NCI-H2081 (cell line): ENCODE results near the gene CHMP4A.

Experiments used
- DNase-seq, 2 experiments: peaks; one replicate each; lab custom pipeline; 2025; lab: John Stamatoyannopoulos, UW

The CHMP4A gene

DNA sequence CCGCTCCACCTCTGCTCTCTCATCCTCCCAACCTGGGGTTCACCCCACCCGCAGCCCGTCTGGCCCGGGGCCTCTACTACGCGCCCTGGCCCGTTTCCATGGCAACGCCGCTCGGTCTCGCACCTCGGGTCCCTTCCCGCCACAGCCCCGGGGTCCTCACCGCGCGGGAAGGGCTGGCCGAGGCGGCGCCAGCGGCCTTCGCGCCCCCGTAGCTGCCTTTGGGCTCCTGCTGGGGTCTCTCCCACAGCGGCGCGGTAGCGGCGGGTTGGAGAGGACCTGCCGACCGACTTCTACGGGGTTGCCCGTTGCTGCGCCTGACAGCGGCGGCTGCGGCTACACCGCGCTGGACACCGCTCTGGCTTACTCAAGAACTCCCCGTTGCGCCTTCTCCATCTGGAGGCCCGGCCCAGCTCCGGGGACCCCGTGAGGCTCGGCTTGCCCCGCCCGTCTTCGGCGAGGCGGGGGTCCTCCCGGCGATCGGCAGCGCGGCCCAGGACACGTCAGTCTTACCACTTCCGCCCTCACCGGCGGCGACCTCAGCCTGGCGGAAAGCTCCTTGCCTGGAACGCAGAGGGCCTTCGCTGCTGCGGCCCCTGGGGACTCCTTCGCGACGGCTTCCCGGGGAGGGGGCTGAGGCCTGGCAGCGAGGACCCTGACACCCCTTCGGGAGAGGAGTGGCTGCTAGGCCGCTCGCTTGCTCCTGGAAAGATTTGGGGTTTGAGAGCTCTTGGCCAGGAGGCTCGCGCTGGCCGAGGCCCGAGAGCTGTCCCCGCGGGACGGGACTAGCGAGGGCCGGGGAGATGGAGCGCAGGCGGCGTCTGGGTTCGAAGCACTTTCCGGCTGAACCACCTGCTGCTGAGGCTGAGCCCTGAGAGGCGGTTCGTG lies 17.9 kb downstream of the CHMP4A start, which contains the start of gene TM9SF1:
Gene TM9SF1, minus strand, starts transcription at position 256 of the 885 bp plus-strand sequence. CDS start 422 bp downstream, outside the sequence.
- peak; percentile 72 to 82 for DNase-seq

DNA sequence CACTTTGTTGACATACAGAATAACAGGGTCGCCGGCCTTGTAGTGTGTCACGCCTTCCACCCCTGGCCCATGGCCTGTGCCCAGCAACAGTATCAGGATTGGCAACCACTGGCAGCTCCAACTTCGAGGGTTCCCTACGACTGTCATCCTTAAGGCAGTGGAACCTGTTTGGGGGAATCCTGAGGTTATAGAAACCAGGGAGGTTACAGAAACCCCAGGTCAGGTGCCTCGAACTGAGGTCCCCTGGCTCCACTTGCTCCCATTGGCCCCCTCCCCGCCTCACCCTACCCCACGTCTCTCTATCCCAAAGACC lies 18.5 kb downstream of the CHMP4A start:
- no peak for DNase-seq

DNA sequence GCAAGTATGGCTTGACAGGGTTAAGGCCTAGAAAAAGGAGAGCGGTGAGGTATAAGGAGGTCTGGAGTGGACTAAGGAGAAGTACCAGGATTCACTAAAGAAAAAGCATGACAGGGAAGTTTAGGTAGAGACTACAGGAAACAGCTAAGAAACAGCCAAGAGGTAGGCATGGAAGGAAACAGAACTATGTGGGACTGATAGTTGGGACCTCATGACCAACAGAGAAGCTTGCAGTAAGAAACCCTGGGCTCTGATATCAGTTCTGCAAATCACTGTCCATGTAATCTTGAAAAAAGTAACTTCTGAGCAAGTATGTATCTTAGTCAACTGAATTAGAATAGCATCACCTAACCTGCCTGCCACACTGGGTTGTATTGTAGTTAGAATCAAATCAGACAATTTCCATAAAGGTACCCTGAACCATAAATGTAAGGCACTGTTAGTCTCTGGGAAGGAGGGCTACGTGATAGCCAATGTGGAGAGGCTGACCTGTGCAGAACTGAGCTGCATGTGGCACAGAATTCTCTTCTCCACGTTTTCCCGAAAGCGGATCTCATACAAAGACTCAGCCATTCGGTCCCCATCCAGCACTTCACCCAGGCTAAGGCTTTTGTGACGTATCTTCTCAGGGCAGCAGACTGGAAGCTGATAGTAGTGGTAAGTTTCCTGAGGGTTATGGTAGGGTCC lies 19.0 kb downstream of the CHMP4A start:
- DNase-seq = no peak

DNA sequence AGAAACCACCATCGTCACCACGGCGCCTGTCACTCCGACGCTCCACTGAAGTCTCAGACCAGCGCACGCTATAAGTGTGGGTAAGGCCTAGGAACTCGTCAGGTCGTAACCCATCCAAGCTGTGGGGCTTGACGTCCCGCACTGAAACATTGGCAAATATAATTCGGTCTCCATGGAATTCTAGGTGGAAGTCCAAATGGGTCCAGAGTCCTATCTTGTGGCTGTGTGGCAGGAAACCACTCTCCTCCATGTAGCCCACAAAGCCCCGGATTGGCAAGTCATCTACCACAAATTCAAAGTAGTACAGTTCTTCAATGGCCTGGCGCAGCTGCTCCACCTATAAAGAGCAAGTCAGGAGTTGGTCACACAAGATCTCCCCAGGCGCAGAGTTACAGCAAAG lies 20.4 kb downstream of the CHMP4A start:
- DNase-seq = no peak

DNA sequence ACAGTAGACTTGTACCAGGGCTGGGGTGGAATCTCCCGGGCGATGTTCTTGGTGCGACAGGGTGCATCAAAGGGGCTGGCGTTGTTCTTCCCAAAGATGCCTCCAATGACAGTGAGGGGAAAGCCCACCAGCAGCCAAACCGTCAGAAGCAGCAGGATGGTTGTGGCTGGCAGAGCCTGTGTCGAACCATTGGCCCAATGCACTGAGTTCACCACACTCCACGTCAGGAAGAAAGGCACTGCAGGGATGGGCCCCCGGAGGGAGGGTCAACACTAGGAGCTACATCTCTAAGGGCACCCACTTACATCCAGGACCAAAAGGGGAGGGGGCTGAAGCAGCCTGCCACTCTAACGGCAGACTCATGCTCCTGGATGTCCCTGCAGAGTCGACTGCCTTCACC lies 22.9 kb downstream of the CHMP4A start:
- DNase-seq = no peak

DNA sequence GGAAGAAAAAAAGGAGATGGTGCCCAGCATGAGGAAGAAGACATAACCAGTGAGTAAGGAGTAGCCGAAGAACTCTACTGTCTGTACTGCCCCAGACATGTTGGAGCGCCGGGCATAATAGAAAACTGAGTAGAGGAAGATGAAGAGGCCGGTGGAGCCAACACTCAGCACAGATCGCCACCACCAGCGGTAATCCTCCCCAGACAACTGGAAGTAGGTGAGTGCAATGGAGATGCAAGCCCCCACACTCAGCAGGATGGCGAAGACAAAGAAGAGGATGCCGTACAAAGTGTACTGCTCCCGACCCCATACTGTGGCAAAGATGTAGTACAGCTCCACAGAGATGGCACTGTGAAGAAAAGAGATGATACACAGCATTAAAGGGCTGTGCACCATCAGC lies 23.8 kb downstream of the CHMP4A start:
- DNase-seq = no peak

DNA sequence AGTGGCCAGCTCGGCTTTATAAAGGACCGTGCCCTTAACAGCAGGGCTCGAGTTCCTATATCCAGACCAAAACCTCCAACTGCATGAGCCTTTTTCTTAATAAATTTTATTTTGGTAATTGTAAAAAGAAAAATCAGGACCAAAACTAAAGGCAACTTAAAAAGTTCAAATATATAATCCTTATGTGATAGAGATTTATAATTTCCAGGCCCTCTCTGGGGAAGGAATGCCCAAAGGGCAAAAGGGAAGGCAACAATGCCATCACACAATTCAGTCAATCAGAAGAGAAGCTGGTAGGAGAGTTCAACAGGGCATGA lies 24.3 kb downstream of the CHMP4A start:
- DNase-seq = no peak

DNA sequence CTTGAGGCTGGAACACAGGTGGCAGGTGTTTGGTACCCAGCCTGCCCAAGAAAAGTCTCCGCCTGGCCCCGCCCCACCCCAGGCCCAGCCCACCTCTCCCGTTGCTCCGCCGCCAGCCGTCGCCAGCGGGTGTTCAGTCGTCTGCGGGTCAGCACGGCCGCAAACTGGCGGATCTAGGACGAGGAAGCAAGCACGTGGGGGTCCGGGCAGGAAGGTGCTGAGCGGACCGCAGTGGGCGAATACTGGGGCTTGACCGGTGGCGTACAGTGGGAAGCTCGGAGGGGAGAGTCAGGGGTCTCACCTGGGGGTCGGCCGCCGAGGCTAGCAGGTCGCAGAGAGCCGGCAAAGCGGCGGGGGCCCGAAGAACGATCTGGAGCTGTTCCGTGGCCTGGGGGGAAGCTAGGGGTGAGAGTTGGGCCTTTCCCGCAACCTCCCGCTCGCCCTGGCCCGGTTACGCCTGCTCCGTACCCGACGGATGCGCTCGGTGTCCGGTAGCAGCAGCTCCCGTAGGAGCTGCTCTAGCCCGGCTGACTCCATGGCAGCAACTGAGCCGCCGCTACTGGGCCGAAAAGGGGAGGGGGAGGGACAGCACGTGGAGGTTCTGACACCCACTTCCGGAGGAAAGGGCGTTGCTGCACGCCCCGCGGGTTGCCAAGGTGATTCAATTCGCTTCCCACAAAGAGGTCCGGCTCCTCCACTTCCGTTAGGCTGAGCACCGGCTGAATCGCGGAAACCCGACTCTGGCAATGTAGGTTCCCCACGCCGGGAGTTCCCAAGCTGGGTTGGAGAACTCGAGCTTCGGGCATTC lies 24.8 kb downstream of the CHMP4A start, which contains the start of gene IPO4:
Gene IPO4, minus strand, starts transcription at position 566 of the 808 bp plus-strand sequence. Its CDS starts 29 bp downstream, at position 537.
- peak; percentile 97 to 98 for DNase-seq

DNA sequence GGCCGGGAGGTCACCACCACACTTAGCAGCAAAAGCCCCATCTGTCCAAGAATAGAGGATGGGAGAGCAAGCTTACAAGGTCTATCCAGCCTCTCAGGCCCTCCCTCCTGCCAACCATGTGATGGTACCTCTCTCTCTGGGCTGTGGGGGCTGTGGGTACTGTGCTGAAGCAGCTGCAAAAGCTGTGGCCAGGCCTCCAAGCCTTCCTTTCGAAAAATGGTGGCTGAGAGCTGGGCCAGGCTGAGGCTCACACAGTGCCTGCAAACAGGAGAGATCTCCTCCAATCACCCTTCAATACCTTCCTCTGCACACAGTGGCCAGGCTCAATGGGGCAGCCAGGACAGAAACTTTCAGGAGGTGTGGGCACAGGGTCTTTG lies 25.8 kb downstream of the CHMP4A start:
- DNase-seq = no peak

DNA sequence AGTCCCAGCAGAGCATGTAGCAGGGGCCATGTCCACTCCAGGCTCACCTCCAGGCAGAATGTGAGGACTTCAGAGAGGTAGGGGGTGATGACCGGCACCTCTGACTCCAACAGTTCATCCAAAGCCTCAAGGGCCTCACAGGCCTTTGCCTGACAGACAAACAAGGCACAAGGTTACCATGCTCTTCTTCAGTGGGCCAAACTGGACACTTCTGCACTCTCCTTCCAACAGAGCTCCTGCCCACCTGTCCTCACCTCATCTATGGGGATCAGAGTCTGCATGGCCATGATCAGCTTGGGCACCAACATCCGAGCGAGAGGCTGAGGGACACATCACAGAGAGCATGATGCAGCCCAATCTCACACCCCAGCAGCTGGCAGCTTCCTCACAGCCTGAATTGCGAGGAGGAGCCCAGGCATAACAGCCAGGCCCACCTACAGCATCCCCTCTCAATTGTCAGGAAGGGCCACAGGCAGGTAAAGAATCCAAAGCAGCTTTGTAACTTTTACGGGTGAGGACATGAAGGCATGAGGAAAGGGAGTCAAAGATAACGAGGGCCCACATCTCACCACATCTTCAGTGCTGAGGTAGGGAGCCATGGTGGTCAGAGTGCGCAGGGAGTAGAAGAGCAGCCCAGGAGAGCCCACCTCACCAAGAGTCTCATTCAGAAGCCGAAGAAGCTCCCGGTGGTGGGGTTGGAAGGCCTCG lies 26.3 kb downstream of the CHMP4A start:
- no peak for DNase-seq

DNA sequence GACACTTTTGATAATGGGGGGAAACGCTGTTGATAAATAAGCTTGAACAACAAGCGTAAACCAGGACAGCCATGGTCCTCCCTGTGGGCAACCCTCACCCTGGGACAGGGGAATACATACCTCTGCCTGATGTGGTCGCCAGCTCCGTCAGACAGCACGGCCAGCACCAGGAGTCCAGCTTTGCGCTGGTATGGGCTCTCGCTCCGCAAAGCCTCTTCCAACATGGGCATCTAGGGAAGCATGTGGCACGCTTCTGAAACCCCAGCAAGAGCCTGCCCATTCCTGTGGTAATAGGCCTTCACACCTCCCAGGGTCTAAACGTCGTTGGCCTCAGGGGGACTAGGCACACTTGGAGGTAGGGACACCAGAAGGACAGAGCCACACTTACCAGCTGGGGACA lies 27.5 kb downstream of the CHMP4A start:
- DNase-seq = no peak

DNA sequence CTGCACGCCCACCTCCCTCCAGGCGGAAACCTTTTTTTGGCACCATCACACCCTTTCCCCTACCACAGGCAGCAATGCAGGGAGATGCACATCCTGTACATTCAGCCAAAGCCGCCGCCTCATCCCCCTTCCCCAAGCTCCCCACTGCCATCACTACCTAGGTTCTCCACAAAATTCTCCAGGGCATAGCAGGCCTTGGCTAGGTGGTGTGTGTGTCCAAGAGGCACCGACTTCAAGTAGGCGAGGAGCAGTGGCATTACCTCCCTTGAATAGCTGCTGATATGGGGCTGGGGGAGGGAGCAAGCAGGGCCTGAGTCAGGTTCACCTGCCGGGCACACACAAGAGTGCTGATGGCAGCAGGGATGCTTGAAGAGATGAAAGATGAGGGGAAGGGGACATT lies 28.3 kb downstream of the CHMP4A start:
- DNase-seq = no peak

DNA sequence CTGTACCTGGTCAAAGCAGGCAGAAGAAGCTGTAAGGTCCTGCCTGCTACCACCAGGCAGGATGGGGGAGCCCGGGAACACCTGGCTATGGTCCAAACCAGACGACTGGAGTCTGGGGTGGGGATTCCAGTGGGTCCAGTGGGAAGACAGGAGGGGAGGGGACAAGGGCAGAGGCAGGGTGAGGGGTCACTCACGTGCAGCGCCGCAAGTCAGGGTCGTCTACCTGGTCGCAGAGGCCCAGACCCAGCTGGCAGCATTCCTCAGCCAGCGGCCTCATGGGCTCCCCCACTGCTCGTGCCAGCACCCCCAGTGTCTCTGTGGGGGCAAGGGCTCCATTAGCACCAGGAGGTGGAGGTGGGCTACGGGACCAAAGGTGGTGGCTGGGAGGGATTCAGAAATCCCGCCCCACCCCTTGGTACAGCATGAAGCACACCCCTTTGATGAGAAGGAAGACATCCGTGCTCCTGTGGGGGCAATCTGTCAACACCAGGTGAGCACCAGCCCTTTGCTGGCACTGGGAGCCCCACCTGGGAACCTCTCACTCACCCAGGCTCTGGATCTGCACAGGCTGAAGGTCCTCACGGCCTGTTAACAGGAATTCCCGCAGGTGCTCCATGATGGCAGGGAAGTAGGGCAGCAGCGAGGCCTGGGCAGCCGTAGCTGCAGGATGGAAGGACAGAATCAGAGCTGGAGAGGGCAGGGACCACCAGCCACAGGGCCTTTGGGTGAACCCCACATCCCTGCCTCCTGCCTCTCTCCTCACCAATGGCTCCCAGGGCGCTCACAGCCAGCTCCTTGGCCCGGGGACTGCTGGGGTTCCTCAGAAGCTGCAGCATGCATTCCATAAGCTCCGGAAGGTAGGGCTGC lies 29.0 kb downstream of the CHMP4A start:
- no peak for DNase-seq

DNA sequence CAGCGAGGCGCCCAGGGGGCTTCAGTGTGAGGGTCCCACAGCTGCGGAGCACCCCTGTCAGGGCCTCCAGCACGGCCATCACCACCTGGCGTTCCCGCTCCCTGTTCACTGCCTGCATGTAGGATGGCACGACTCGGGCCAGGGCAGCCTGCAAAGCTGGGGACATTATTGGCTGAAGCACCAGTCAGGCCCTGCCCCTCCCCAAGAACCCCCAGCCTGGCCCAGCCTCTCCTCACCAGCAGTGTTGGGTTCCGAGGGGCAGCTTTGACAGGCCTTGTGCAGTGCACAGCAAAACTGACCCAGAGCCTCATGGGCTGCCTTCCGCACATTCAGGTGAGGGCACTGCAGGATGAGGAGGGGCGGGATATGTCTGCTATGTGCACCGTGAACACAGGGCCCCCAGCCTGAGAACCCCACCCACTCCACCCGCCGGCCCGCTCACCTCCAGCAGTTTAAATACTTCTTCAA lies 30.2 kb downstream of the CHMP4A start:
- DNase-seq = no peak

DNA sequence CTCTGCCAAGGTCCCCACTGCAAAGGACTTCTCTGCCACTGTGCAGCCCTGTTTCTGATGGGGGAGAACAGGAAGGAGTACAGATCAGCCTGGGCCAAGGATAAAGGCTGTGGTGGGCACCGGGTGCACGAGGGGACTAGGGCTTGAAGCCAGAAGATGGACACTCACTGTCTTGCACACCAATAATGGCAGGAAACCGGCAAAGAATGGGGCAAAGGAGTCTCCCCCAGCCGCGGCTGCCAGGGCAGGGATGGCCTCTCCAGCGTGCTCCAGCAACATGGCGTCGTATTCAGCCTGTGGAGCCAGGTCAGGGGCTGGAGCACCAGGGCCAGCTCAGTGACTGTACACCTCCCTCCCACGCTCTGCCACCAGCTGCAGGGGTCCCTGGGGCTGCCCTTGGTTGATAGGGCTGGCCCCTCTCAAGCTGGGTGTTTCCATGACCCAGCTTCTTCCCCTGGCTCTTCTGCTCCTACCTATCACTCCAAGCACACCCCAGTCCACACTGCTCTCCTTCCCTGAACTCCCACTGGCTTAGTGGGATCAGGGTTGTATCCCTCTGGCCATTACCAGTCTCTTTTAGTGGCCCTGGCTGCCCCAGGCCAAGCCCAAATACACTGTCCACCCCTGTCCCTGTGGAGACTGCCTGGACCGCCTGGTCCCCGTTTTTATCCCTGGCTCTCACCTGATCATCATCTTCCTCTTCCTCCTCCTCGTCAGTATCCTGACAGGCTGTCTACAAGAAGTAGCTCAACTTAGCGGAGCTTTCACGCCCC lies 31.0 kb downstream of the CHMP4A start:
- DNase-seq = no peak

DNA sequence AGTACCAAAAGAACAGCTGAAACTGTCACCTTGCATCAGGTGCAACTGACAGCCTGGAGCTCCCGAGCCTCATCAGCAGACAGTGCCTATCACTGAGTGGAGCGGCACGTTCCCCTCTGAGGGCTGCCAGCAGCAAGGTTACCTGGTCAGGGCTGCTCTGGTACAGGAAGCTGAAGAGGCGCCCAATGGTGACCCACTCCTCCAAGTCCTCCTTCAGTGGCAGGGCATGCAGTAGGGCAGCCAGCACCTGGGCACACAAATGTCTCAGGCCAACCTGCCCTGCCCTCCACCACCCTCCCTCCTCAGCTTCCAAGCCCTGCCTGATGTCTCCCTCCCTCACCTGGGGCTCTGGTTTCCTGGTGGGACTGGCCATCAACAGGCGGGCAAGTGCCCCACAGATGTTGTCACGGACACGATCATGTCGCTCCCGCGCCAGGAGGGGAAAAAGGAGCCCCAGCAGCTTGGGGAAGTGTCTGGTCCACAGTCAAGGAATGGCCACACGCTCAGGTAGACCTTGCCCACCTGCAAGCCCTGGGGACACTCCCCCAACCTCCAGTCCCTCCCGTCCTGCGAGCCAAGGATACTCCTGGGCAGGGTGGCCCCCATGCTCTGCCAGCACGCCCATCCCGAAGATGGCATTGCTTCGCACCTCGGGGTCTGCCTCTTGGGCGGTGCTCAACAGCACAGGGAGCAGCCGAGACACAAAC lies 31.8 kb downstream of the CHMP4A start:
- no peak for DNase-seq

DNA sequence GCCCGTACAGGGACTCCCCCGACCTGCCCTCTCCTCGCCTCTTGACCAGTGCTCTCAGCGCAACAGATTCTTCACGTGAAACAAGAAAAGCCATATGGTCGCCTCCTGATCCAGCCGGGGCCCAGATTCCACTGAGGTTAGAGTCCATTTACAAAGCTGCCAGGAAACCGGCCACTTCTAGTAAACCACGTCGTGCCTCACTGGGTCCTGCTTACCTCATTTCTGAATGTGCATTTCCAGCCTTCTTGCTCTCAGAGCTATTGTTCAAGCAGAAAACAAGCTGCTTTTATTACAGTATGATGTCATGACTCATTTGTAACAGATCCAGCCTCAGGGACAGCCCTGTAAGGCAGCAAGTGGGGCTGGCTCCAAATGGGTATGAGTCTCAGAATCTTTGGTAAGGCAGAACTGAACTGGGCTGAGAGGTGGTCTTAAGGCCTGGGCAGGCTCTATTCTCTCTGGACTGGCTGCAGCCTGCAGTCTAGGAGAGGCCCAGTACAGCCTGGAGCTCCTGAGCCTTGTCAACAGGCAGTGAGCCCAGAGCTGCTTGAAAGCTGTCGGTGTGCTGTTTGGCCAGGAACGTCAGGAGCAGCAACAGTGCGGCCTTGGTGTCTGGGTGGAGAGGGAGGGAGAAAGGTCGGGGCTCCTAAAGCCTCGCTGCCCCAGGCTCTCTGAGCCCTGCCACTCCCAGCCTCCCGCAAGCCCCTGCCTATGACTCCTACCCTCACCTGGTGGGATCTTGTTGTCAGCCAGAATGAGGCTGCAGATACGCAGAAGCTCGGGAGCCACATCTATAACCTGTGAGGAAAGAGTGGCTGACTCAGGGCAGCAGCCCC lies 33.1 kb downstream of the CHMP4A start:
- DNase-seq = no peak

DNA sequence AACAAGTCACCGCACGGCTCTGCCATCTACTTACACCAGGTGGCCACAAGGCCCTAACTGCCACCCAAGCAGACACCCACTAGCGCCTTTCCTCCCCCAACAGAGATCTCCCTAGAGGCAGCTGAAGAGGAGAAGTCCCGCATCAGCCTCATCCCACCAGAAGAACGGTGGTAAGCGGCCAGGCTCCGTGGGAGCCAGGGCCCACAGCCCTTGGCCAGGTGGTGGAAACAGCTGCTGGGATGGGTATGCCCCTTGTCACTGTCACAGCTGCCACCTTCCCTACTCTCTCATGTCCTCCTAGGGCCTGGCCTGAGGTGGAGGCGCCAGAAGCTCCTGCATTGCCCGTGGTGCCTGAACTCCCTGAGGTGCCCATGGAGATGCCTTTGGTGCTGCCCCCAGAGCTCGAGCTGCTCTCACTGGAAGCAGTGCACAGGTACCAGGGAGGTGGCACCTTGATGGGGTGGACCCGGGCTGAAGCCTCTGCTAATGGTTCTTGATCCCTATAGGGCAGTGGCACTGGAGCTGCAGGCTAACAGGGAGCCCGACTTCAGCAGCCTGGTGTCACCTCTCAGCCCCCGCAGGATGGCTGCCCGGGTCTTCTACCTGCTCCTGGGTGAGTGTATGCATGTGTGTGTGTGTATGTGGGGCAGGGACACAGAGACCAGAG lies 33.9 kb downstream of the CHMP4A start:
- DNase-seq = no peak
